NCI-H2029 (cell line): ENCODE results near the gene ATAD3A.
"Not testable (repeated sequence)": the region's sequence is repeated elsewhere in the genome, so short reads cannot be mapped to it uniquely, and the experiment has no call there.

Source experiments
- DNase-seq: peaks from one replicate; lab custom pipeline; 2025; lab: John Stamatoyannopoulos, UW

The ATAD3A gene

DNA sequence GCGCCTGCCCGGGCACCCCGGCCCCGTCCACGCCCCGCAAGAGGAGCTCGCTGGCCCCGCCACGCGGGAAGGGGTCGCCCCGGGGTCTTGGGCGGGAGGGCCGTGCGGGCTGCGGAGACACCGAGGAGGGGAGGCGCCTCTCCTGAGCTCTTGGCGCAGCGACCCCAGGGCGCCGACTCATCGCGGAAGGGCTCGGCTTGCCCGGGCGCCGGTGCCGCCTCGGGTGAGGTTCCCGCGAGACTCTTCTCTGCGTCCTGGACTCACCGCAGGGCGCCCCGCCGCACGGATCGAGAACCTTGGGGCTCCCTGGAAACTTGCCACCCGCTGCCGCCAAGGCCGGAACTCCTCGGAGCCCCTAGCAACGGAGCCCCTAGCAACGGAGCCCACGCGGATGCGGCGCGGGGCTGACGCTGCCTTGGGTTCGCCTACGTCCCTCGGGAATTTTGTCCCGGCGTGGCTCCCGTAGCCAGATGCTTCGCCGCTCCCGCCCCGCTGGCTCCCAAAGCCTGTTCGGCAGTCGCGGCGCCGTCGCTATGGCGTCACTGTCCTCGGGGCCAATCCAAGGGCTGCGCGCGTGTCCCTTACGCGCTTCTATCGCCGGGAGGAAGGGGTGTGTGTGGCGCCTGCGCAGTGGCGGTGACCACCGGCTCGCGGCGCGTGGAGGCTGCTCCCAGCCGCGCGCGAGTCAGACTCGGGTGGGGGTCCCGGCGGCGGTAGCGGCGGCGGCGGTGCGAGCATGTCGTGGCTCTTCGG lies at the start of gene ATAD3A:
ATAD3A (plus strand) TSS at position 630 of the 753 bp plus-strand sequence; CDS start at position 737, 107 bp downstream.
- peak; percentile 88 for DNase-seq

DNA sequence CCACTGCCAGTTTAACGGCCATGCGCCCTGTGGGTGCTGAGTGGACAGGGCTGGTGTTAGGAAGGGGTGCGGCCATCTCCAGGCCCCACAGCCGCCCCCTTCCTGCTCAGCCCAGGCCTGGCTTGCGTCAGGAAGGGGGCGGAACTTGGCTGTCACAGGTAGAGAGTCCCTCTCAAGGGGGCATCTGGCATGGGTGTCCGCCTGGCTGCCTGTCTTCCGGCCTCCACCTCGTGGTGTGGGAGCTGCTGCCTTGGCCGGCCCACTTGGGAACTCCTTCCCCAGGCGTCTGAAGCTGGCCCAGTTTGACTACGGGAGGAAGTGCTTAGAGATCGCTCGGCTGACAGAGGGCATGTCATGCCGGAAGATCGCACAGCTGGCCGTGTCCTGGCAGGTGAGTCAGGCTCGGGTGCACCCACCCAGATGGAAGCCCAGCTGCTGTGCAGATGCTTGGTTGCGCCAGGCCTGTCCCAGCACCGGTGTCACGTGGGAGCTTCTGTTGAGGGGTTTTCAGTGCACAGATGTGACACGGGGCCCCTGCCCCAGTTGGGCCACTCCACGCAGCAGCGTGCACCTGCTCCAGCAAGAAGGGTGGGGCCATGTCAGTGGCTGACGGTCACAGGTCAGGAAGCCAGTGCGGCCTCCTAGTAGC lies 49.5 kb upstream of the ATAD3A start:
- peak; percentile 75 for DNase-seq

DNA sequence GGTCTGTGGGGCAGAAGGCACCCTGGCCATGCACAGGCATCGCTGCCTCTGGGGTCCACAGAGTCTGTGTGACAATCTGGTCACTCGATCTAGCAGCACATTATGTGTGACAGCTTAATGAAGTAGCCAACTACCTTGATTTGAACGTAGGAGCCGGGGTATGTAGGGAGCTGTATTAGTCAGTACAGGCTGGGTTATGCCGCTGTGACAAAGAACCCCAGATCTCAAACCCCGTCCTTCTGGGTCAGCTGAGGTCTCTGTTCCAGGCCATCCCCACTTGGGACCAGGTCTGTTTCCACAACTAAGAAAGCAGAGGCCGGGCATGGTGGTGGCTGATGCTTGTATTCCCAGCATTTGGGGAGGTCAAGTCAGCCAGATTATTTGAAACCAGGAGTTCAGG lies 48.6 kb upstream of the ATAD3A start:
- DNase-seq = no peak

DNA sequence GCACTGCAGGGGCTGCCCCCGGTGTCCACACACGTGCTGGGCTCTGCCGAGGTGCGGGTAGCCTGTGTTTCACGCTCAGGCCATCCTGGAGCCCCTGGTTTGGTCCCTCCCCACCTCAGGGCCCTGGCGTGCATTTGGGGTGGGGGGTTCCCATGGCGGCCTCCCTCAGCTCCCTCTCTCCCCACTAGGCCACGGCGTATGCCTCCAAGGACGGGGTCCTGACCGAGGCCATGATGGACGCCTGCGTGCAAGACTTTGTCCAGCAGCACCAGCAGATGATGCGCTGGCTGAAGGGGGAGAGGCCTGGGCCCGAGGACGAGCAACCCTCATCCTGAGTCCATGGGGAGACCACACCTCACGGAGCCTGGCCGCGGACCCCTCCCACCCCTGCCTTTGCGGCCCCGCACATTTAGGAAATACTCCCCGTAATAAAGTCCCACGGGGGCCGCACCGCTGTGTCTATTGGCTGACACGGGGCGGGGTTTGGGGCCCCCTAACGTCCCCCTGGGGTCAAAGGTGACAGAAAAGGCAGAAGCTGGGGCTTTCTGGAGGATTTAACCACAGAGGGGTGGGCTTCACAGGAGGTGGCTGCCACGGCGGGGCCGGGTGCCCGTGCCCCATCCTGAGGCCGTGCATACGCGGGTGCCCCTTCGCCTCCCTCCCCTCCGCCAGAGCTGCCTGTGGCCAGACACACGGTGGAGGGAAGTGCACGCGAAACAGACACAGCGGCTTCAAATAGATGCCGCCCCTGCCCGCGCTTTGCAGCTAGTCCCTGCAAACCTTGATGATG lies 43.6 kb upstream of the ATAD3A start:
- not testable (repeated sequence) for DNase-seq

DNA sequence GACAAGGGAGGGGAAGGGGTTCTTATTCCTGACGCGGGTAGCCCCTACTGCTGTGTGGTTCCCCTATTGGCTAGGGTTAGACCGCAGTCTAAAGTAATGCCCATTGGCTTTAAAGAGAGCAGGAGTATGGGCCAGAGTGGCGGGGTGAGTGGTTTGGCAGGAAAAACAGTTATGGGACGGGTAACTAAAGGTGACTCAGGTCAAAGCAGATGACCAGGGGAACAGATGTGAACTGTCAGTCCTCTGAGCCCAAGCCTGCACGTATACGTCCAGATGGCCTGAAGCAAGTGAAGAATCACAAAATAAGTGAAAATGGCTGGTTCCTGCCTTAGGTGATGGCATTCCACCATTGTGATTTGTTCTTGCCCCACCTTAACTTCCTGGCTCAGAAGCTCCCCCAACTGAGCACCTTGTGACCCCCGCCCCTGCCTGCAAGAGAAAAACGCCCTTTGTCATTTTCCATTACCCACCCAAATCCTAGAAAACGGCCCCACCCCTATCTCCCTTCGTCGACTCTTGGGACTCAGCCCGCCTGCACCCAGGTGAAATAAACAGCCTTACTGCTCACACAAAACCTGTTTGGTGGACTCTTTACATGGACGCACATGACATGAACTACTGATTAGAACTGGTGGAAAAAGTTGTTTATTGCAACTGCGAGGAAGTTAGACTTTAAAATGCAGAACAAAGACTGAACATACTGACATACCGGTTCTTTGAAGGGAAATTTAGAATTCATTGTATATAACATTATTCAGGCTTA lies 41.2 kb upstream of the ATAD3A start:
- no peak for DNase-seq

DNA sequence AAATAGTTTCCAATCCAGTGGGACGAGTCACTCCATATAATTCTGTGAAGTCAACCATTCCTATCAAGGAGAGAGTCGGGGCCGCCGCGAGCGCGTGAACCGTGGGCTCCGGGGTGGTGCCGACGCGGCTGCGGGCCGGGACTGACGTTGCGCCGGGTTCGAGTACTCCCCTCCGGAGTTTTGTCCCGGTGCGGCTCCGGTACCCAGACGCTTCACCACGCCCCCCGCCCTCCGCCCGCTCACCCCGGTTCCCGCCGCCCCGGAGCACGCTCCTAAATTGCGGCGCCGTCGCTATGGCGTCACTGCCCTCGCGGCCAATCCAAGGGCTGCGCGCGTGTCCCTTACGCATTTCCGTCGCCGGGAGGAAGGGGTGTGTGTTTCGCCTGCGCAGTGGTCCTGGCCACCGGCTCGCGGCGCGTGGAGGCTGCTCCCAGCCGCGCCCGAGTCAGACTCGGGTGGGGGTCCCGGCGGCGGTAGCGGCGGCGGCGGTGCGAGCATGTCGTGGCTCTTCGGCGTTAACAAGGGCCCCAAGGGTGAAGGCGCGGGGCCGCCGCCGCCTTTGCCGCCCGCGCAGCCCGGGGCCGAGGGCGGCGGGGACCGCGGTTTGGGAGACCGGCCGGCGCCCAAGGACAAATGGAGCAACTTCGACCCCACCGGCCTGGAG lies 40.4 kb upstream of the ATAD3A start, which contains the start of gene ATAD3B:
ATAD3B (plus strand) TSS at position 377 of the 664 bp plus-strand sequence; CDS start at position 497, 120 bp downstream.
- DNase-seq = peak; percentile 82

DNA sequence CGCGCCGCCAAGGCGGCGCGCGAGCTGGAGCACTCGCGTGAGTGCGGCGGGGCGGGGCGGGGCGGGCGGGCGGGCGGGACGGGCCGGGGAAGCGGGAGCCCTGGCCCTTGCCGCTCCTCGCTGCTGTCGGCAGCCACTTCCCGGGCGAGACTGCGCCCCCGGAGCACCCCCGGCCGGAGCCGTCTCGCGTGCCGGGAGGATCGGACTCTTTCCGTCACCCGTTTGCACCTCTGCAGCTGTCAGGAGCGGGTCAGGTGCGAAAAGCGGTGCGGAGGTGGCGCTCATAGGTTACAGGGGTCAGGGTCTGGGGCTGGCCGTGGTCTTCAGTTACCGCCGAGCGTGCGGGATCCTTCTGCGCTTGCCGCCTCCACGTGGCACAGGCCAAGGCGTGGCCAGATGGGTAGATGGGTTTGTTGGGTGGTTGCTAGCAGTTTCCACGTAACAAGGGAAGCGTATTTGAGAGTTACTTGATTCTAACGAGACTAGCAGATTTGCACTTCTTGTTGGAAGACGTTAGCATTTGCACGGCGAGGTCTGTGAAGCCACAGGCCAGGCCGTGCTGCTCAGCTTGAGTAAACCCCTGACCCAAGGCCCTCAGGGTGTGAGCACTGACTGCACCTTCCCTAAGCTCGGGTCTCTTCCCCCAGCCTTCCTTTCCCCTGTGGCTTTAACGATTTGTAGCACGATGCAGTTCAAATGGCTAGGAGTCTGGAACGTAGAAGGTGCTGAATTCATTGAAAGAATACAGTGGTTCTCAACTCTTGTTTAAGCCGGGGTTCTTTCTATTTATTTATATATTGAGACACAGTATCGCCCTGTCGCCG lies 39.7 kb upstream of the ATAD3A start:
- DNase-seq = not testable (repeated sequence)

DNA sequence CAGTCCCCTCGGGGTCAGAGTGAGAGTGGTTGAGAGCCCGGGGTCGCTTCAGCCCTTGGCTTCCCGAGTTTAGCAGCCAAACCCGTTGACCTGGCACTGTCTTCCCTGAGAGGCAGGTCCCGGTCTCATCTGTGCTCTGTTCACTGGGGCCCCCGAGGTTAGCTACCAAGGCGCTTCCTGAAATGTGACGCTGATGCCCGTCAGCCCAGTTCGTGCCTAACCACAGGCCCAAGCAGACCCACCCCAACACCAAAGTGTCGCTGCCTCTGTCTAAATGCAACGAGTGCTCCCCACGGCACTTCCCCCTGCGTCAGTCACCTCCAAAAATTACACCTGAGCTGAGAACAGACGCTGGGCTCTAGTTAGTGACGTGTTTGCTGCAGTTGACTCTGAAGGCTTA lies 36.0 kb upstream of the ATAD3A start:
- not testable (repeated sequence) for DNase-seq

DNA sequence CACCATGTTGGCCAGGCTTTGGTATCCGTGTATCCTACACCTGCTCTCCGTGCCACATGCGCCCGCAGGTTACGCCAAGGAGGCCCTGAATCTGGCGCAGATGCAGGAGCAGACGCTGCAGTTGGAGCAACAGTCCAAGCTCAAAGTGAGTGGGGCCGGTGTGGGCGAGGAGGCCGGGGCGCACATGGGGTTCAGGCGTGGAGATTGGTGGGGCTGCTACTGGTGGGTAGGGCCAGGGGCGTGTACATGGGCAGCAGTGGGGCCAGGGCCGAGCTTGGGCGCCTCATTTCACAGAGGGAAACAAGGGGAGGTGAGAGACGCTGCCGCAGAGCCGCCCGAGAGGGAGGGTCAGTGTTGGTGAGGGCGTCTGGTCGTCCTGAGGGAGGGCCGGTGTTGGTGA lies 34.8 kb upstream of the ATAD3A start:
- no peak for DNase-seq

DNA sequence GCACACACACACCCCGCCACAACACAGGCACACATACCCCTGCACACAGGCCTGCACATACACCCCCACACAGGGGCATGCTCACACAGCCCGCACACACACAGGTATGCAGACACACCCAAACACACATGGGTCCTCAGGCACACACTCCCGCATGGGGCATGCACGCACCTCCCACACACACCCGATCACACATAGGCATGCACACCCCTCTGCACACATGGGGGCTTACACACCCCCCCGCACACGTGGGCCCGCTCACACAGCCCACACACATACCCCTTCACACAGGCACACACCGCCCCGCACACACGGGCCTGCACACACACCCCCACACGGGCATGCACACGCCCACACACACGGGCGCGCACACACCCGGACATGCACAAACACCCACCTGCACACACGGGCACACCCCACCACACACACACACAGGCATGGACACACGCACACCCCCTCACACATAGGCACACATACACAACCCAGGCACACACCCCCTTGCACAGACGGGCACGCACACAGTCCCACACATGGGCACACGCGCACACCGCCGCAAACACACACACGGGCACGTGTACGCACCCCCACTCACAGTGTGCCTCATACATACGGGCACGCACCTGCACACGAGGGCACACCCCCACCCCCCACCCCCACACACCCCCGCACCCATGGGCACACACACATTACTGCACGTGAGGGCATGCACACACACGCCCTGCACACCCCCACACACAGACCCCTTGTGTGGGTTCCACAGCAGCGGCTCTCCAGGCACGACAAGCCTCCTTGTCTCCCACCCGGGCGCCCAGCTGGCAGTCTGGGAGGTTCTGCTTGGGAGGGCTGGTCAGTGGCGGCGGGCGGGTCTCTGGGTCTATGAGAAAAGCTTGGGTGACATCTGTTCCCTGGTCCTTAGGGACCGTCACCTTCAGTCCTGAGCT lies 32.1 kb upstream of the ATAD3A start:
- DNase-seq = no peak

DNA sequence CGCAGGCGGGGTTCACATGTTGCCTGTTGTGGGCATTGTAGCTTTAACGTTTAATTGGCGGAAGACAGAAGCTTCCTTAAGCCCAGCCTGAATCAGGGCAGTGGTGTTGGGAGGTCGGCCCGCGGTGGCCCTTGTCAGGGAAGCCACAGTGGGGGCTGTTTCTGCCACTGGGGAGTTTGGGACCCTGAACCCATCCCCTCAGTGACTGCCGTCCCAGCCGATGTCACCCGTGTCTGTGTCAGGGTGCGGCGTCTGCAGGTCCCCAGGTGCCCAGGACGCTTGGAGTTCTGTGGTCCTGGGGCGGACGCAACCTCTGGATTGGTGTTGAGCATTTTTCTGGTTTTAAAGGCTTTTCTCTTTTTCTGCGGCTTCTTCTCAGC lies 31.5 kb upstream of the ATAD3A start:
- not testable (repeated sequence) for DNase-seq

DNA sequence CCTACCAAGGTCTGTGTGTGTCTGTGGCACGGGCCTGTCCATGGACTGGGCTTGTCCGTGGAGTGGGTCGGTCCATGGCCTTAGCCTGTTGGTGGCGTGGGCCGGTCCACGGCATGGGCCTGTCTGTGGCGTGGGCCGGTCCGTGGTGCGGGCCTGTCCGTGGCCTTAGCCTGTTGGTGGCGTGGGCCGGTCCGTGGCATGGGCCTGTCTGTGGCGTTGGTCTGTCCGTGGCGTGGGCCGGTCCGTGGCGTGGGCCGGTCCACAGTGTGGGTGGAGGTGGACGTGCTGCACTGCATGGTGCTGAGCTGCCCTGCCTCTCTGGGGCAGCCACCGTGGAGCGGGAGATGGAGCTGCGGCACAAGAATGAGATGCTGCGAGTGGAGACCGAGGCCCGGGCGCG lies 30.2 kb upstream of the ATAD3A start:
- DNase-seq = not testable (repeated sequence)

DNA sequence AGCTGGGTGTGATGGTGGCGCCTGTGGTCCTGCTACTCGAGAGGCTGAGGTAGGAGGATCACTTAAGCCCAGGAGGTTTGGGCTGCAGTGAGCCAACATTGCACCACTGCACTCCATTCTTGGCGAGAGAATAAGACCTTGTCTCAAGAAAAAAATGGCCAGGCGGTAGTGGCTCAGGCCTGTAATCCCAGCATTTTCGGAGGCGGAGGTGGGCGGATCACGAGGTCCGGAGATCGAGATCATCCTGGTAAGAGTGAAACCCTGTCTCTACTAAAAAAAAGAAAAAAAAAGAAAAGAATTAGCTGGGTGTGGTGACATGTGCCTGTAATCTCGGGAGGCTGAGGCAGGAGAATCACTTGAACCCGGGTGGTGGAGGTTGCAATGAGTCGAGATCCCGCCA lies 29.1 kb upstream of the ATAD3A start:
- no peak for DNase-seq

DNA sequence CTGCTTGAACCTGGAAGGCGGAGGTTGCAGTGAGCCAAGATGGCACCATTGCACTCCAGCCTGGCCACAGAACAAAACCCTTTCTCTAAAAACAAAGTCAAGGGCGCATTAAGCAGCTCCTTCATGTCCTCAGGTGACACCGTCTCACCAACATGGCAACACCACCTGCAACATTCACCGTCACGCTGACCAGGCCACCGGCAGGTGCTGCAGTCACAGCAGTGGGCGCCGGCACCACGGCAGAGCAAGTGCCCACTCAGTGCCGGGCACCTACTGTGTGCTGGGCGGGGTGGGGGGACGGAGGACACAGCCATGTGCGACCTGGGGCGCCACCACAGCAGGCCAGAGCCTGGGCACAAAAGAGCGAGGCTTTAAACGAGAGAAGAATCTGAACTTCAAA lies 28.2 kb upstream of the ATAD3A start:
- no peak for DNase-seq

DNA sequence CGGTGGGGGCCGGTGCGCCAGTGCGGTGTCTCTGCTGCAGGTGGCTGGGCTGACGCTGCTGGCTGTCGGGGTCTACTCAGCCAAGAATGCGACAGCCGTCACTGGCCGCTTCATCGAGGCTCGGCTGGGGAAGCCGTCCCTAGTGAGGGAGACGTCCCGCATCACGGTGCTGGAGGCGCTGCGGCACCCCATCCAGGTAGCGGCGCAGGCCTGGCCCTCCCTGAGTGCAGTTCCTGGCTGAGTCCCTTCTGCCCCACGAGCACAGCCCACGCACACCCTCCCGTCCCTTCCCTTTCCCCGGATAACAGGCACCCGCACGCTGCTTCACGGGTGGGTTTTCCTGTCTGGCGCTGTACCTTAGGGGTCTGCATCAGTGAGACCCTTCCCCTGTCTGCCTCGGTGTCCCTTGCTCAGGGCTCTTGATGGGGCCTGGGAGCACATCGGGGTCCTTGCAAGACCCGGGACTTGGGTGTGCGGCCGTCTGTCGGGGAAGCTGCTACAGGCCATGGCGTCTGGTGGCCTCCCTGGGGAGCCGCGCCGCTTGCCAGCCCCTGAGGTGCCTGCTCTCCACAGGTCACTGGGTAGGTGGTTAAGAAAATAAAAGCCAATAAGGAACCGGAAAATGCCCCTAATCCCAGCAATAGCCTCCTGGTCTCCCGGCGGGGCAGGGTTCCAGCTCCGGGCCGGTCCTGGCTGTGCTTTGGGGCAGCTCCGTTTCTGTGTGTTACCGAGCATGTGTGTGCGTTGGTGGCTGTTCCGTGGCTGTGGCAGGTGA lies 26.8 kb upstream of the ATAD3A start:
- DNase-seq = not testable (repeated sequence)

DNA sequence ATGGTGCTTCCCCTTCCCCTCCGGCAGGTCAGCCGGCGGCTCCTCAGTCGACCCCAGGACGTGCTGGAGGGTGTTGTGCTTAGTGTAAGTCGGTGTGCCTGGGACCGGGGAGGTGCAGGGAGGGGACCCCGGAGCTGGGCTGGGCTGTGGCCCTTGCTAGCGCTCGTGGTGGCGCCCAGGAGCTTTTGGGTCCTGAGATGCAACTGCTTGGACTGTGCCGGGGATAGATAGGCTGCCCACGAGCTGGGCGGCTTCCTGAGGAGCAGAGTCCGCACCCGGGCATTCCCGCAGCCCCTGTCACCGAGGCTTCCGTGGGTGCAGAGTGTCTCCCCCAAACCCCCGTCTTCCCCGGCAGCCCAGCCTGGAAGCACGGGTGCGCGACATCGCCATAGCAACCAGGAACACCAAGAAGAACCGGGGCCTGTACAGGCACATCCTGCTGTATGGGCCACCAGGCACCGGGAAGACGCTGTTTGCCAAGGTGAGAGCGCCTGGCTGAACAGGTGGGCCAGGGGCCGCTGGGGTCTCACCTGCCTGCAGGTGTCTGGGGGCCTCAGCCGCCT lies 26.1 kb upstream of the ATAD3A start:
- not testable (repeated sequence) for DNase-seq

DNA sequence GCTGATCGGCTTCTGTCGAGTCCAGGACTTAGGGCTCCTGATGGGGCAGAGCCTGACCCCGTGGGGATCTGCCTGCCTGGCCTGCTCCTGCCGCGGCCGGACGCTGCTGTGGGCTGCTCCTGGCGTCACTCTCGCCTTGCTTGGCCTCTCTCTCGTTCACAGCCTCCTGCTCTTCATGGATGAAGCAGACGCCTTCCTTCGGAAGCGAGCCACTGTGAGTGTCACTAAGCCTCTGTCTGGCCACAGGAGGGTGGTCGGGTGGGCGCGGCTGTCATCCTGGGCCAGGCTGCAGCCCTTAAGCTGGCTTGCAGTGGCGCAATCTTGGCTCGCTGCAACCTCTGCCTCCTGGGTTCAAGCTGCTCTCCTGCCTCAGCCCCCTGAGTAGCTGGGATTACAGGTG lies 24.3 kb upstream of the ATAD3A start:
- DNase-seq = no peak

DNA sequence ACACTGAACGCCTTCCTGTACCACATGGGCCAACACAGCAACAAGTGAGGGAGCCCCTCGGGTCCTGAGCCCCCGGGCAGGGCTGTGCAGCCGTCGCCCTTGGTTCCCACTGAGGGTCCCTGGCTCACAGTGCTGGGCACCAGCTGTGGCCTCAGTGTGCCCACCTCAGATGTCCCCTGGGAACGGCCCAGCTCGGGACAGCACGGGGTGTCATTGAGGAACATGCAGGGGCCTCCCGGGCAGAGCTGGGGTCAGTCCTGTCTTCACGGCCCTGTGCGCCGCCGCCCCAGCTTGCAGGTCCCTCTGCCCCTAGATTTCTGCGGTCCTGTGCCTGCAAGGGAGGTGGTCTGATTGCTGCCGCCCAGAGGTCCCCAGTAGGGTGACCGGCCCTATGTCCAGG lies 22.7 kb upstream of the ATAD3A start:
- no peak for DNase-seq
